ENCODE results near the gene MBLAC1. TPM values are rescaled to one million over a fixed set of nuclear protein-coding genes. Genes with fewer than 3 reads are reported as not detected.

MBLAC1 gene
- total RNA-seq, 1 experiment from 2014 or later = 3.5 TPM

DNA sequence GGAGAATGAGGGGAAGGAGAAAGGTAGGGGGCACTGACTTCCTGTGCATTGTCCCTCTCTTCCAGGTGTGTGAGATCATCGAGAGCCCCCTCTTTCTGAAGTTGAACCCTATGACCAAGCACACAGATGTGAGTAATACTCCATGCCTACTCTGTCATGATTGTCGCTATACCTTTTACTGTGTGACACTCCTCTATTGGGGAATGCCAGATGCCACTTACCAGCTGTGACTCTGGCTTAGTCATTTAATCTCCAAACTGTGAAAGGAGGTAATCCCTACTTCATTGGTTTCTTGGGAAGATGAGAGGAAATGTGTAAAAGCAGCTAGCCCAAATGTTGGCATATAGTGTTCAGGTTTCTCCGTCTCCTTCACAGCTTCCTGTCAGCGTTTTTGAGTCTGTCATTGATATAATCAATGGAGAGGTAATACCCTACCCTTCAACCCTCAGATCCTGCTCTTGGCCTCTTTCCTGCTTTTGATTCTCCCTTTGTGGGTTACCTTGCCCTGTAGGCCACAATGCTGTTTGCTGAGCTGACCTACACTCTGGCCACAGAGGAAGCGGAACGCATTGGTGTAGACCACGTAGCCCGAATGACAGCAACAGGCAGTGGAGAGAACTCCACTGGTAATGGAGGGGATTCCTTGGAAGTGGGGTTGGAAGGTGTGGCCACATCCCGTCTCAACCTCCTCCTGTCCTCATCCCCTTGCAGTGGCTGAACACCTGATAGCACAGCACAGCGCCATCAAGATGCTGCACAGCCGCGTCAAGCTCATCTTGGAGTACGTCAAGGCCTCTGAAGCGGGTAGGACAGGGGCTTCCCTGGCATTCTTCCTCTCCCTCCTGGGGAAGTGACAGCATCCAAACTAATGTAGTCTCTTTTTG lies 36.0 kb upstream of the MBLAC1 start:
- Mint-ChIP-seq H3K36me3 (peaks cover 56% of the 10 kb centered on the region), H3K4me1 (peaks cover 11% of the 10 kb centered on the region), H3K4me3 (peak overlapping the region; percentile 93; the same call in 1 of the 2 replicates), H3K9me3 (no peaks in the 10 kb centered on the region), H3K27me3 (ENCODE audit: low read depth) (no peaks in the 10 kb centered on the region), H3K27ac (peak overlapping the region; percentile 82)
- ATAC-seq = peak; percentile 7
- ChIA-PET POLR2A (interaction anchor here (0.5 to 6.2 kb wide), 4 partner anchors 8 to 44 kb away, joined by 3 to 41 read pairs (median 3); partner anchors contain the start of genes AP4M1 and MCM7), CTCF (interaction anchor here (0.9 to 1.8 kb wide), 4 partner anchors 8 to 178 kb away, joined by 3 to 7 read pairs (median 4); partner anchors contain the start of genes AP4M1 and MCM7)
- DNase-seq (ENCODE audit: low spot score) = no peak
- TF ChIP-seq ZNF232 (CRISPR knock-in tag; IDR thresholded peaks at IDR 0.05) = no peak
- TF ChIP-seq NFATC4 (CRISPR knock-in tag; IDR thresholded peaks at IDR 0.05) = peak; percentile 3; the same call in 1 of the 2 replicates

DNA sequence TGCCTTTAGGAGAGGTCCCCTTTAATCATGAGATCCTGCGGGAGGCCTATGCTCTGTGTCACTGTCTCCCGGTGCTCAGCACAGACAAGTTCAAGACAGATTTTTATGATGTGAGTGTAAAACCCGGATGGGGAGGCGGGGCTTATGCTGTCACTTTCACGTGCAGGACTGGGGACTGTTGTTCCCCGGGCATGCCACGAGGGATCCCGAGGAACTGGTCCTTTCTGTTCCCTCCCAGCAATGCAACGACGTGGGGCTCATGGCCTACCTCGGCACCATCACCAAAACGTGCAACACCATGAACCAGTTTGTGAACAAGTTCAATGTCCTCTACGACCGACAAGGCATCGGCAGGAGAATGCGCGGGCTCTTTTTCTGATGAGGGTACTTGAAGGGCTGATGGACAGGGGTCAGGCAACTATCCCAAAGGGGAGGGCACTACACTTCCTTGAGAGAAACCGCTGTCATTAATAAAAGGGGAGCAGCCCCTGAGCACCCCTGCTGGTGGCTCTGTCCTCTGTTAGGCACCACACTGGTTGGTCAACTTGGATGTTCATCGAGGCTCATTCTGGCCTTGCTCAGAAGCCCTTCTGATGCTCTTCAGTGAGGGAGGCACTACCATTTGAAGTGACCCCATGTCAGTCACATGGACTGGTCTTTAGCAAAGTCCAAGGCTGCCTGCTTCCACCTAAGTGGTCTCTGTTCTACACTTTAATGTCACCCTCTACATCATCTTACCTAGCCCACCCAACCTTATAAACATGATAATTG lies 35.2 kb upstream of the MBLAC1 start:
- Mint-ChIP-seq H3K27ac (peak overlapping the region; percentile 82), H3K4me1 (peaks cover 11% of the 10 kb centered on the region), H3K27me3 (ENCODE audit: low read depth) (no peaks in the 10 kb centered on the region), H3K4me3 (no peak overlapping the region), H3K36me3 (peaks cover 64% of the 10 kb centered on the region), H3K9me3 (no peaks in the 10 kb centered on the region)
- ATAC-seq (peak; percentile 46), DNase-seq (ENCODE audit: low spot score) (no peak)
- ChIA-PET CTCF (interaction anchor here (1.0 to 1.8 kb wide), 2 partner anchors 10 kb away, joined by 3 to 7 read pairs; partner anchors contain the start of genes AP4M1 and MCM7), POLR2A (interaction anchor here (1.4 to 6.2 kb wide), 2 partner anchors 9 kb away, joined by 3 to 41 read pairs; partner anchors contain the start of genes AP4M1 and MCM7)
- TF ChIP-seq, protein P1, sequence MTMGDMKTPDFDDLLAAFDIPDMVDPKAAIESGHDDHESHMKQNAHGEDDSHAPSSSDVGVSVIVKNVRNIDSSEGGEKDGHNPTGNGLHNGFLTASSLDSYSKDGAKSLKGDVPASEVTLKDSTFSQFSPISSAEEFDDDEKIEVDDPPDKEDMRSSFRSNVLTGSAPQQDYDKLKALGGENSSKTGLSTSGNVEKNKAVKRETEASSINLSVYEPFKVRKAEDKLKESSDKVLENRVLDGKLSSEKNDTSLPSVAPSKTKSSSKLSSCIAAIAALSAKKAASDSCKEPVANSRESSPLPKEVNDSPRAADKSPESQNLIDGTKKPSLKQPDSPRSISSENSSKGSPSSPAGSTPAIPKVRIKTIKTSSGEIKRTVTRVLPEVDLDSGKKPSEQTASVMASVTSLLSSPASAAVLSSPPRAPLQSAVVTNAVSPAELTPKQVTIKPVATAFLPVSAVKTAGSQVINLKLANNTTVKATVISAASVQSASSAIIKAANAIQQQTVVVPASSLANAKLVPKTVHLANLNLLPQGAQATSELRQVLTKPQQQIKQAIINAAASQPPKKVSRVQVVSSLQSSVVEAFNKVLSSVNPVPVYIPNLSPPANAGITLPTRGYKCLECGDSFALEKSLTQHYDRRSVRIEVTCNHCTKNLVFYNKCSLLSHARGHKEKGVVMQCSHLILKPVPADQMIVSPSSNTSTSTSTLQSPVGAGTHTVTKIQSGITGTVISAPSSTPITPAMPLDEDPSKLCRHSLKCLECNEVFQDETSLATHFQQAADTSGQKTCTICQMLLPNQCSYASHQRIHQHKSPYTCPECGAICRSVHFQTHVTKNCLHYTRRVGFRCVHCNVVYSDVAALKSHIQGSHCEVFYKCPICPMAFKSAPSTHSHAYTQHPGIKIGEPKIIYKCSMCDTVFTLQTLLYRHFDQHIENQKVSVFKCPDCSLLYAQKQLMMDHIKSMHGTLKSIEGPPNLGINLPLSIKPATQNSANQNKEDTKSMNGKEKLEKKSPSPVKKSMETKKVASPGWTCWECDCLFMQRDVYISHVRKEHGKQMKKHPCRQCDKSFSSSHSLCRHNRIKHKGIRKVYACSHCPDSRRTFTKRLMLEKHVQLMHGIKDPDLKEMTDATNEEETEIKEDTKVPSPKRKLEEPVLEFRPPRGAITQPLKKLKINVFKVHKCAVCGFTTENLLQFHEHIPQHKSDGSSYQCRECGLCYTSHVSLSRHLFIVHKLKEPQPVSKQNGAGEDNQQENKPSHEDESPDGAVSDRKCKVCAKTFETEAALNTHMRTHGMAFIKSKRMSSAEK (CRISPR knock-in tag; IDR thresholded peaks at IDR 0.05; ENCODE audit: borderline replicate concordance) = peak; percentile 84
- TF ChIP-seq ZNF317 (CRISPR knock-in tag; IDR thresholded peaks at IDR 0.05; ENCODE audit: borderline replicate concordance, low read depth) (no peak), SP1 (CRISPR knock-in tag; conservative IDR thresholded peaks at IDR 0.05) (no peak), HMGA2 (CRISPR knock-in tag; IDR thresholded peaks at IDR 0.05) (no peak), NFYB (CRISPR knock-in tag; conservative IDR thresholded peaks at IDR 0.05; ENCODE audit: low read depth) (no peak), ESRRA (CRISPR knock-in tag; IDR thresholded peaks at IDR 0.05; ENCODE audit: borderline replicate concordance) (no peak), TP53 (CRISPR knock-in tag; IDR thresholded peaks at IDR 0.05) (no peak), ZNF671 (CRISPR knock-in tag; IDR thresholded peaks at IDR 0.05) (peak; percentile 89), GRHL2 (CRISPR knock-in tag; IDR thresholded peaks at IDR 0.05; ENCODE audit: insufficient replicate concordance, severe bottlenecking) (no peak)
- TF ChIP-seq, protein P2, sequence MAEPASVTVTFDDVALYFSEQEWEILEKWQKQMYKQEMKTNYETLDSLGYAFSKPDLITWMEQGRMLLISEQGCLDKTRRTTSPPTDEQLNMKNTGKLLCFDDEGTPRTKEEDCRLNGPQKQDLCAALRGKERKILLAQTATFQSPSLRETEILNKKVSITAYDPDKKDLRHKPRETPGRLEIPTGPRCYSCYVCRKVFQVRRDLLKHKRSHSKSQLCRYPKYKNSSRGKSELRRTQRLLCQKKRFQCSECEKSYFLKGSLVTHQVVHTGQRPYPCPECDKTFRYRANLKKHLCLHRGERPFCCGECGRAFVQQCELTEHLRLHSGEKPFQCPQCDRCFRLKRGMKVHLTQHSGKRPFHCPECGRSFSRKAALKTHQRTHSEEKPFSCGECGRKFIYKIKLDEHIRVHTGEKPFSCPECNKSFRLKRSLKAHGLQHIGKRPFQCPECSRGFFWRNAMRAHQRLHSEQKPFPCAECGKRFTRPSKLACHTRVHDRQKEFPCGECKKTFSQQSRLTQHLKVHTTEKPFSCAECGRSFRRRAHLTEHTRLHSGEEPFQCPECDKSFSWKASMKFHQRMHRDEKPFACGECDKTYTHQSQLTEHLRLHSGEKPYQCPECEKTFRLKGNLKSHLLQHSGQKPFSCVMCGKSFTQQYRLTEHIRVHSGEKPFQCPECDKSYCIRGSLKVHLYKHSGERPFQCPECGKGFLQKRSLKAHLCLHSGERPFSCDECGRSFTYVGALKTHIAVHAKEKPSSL (CRISPR knock-in tag; conservative IDR thresholded peaks at IDR 0.05) = peak; percentile 91
- TF ChIP-seq, protein P3, sequence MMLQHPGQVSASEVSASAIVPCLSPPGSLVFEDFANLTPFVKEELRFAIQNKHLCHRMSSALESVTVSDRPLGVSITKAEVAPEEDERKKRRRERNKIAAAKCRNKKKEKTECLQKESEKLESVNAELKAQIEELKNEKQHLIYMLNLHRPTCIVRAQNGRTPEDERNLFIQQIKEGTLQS (CRISPR knock-in tag; conservative IDR thresholded peaks at IDR 0.05) = no peak
- TF ChIP-seq, protein P4, sequence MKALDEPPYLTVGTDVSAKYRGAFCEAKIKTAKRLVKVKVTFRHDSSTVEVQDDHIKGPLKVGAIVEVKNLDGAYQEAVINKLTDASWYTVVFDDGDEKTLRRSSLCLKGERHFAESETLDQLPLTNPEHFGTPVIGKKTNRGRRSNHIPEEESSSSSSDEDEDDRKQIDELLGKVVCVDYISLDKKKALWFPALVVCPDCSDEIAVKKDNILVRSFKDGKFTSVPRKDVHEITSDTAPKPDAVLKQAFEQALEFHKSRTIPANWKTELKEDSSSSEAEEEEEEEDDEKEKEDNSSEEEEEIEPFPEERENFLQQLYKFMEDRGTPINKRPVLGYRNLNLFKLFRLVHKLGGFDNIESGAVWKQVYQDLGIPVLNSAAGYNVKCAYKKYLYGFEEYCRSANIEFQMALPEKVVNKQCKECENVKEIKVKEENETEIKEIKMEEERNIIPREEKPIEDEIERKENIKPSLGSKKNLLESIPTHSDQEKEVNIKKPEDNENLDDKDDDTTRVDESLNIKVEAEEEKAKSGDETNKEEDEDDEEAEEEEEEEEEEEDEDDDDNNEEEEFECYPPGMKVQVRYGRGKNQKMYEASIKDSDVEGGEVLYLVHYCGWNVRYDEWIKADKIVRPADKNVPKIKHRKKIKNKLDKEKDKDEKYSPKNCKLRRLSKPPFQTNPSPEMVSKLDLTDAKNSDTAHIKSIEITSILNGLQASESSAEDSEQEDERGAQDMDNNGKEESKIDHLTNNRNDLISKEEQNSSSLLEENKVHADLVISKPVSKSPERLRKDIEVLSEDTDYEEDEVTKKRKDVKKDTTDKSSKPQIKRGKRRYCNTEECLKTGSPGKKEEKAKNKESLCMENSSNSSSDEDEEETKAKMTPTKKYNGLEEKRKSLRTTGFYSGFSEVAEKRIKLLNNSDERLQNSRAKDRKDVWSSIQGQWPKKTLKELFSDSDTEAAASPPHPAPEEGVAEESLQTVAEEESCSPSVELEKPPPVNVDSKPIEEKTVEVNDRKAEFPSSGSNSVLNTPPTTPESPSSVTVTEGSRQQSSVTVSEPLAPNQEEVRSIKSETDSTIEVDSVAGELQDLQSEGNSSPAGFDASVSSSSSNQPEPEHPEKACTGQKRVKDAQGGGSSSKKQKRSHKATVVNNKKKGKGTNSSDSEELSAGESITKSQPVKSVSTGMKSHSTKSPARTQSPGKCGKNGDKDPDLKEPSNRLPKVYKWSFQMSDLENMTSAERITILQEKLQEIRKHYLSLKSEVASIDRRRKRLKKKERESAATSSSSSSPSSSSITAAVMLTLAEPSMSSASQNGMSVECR (CRISPR knock-in tag; IDR thresholded peaks at IDR 0.05; ENCODE audit: borderline replicate concordance) = no peak
- TF ChIP-seq, protein P5, sequence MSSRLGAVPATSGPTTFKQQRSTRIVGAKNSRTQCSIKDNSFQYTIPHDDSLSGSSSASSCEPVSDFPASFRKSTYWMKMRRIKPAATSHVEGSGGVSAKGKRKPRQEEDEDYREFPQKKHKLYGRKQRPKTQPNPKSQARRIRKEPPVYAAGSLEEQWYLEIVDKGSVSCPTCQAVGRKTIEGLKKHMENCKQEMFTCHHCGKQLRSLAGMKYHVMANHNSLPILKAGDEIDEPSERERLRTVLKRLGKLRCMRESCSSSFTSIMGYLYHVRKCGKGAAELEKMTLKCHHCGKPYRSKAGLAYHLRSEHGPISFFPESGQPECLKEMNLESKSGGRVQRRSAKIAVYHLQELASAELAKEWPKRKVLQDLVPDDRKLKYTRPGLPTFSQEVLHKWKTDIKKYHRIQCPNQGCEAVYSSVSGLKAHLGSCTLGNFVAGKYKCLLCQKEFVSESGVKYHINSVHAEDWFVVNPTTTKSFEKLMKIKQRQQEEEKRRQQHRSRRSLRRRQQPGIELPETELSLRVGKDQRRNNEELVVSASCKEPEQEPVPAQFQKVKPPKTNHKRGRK (CRISPR knock-in tag; IDR thresholded peaks at IDR 0.05; ENCODE audit: borderline replicate concordance) = no peak
- TF ChIP-seq, protein P6, sequence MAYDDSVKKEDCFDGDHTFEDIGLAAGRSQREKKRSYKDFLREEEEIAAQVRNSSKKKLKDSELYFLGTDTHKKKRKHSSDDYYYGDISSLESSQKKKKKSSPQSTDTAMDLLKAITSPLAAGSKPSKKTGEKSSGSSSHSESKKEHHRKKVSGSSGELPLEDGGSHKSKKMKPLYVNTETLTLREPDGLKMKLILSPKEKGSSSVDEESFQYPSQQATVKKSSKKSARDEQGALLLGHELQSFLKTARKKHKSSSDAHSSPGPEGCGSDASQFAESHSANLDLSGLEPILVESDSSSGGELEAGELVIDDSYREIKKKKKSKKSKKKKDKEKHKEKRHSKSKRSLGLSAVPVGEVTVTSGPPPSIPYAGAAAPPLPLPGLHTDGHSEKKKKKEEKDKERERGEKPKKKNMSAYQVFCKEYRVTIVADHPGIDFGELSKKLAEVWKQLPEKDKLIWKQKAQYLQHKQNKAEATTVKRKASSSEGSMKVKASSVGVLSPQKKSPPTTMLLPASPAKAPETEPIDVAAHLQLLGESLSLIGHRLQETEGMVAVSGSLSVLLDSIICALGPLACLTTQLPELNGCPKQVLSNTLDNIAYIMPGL (CRISPR knock-in tag; IDR thresholded peaks at IDR 0.05) = no peak
